IPS DF 6.9 (cell line): ENCODE results near the gene WDFY2.
"Not testable (repeated sequence)": the region's sequence is repeated elsewhere in the genome, so short reads cannot be mapped to it uniquely, and the experiment has no call there.

Experiments
- DNase-seq: peaks from one replicate; pipeline ENCODE4 v3.0.0-alpha.2; 2013; ENCODE audit warnings: low read depth, low spot score
- H3K27ac ChIP-seq: one replicate; pipeline ENCODE4 v1.5.1; 2013; ENCODE audit warnings: low read length, control low read depth
- H3K27me3 ChIP-seq: 2 replicates; pipeline ENCODE4 v1.6.1; 2013; ENCODE audit warnings: mild to moderate bottlenecking, low read length; ENCODE audit not compliant: control insufficient read depth, insufficient read depth
- H3K36me3 ChIP-seq: 2 replicates; pipeline ENCODE4 v1.6.1; 2013; ENCODE audit warnings: low read length; ENCODE audit not compliant: control insufficient read depth, insufficient read depth
- H3K4me1 ChIP-seq: 2 replicates; pipeline ENCODE4 v1.6.1; 2013; ENCODE audit warnings: low read length; ENCODE audit not compliant: control insufficient read depth, insufficient read depth
- H3K4me3 ChIP-seq: 2 replicates; pipeline ENCODE4 v1.5.1; 2013; ENCODE audit warnings: mild to moderate bottlenecking, low read length
- H3K9me3 ChIP-seq: 2 replicates; pipeline ENCODE4 v1.6.1; 2013; ENCODE audit warnings: low read length, inconsistent platforms; ENCODE audit not compliant: control insufficient read depth, insufficient read depth
- WGBS: extraction: QIAGEN DNeasy Blood & Tissue Kit; methylation state at CpG from one replicate; pipeline ENCODE4 v1.1.7; 2013; ENCODE audit warnings: mixed read lengths, missing lambda C conversion rate; ENCODE audit not compliant: insufficient read length, insufficient coverage; 5-methylcytosine and 5-hydroxymethylcytosine counted together

Gene WDFY2

GRCh38 chr13:51564252-51564651 is 20.0 kb upstream of the WDFY2 start:
- H3K27ac ChIP-seq, result no peak overlapping the region
- WGBS, result no CpG with 5 or more reads among the region's 3 CpGs

GRCh38 chr13:51564671-51565070 is 19.6 kb upstream of the WDFY2 start:
- Histone ChIP-seq H3K4me1 (no peaks in the 10 kb centered on the region), H3K9me3 (no peaks in the 10 kb centered on the region), H3K4me3 (no peak overlapping the region), H3K27me3 (no peaks in the 10 kb centered on the region), H3K36me3 (no peaks in the 10 kb centered on the region), H3K27ac (no peak overlapping the region)
- no CpG with 5 or more reads among the region's 1 CpG for WGBS
- DNase-seq, result no peak

More at GRCh38 chr13:51564252-51564651, 20.0 kb upstream of the WDFY2 start:
- Histone ChIP-seq H3K36me3 (no peaks in the 10 kb centered on the region), H3K4me3 (no peak overlapping the region), H3K27me3 (no peaks in the 10 kb centered on the region), H3K4me1 (no peaks in the 10 kb centered on the region), H3K9me3 (no peaks in the 10 kb centered on the region)
- no peak for DNase-seq

- not testable (repeated sequence) for H3K27ac ChIP-seq, H3K4me1 ChIP-seq, DNase-seq, H3K27me3 ChIP-seq, H3K9me3 ChIP-seq, H3K36me3 ChIP-seq, H3K4me3 ChIP-seq
- WGBS, result no CpG with 5 or more reads among the region's 4 CpGs
Measured at GRCh38 chr13:51569001-51569400, 15.3 kb upstream of the WDFY2 start.

GRCh38 chr13:51576754-51577153 is 7.5 kb upstream of the WDFY2 start:
- Histone ChIP-seq H3K27ac (no peak overlapping the region), H3K4me3 (no peak overlapping the region), H3K27me3 (no peaks in the 10 kb centered on the region), H3K4me1 (no peaks in the 10 kb centered on the region), H3K36me3 (no peaks in the 10 kb centered on the region), H3K9me3 (no peaks in the 10 kb centered on the region)
- no CpG with 5 or more reads among the region's 1 CpG for WGBS
- no peak for DNase-seq

- 100% methylated on average over 2 of the region's 4 CpGs for WGBS
- no peaks in the 10 kb centered on the region for H3K36me3 ChIP-seq
- no peaks in the 10 kb centered on the region for H3K4me1 ChIP-seq
- DNase-seq, result no peak
- H3K4me3 ChIP-seq, result no peak overlapping the region
- no peaks in the 10 kb centered on the region for H3K9me3 ChIP-seq
- no peak overlapping the region for H3K27ac ChIP-seq
- H3K27me3 ChIP-seq, result no peaks in the 10 kb centered on the region
Measured at GRCh38 chr13:51577690-51578089, 6.6 kb upstream of the WDFY2 start.

GRCh38 chr13:51579676-51580075 is 4.6 kb upstream of the WDFY2 start:
- Histone ChIP-seq H3K36me3 (no peaks in the 10 kb centered on the region), H3K4me3 (no peak overlapping the region), H3K27ac (no peak overlapping the region), H3K4me1 (no peaks in the 10 kb centered on the region; the same call in 1 of the 2 replicates), H3K9me3 (no peaks in the 10 kb centered on the region), H3K27me3 (no peaks in the 10 kb centered on the region)
- no peak for DNase-seq
- WGBS, result no CpG with 5 or more reads among the region's 7 CpGs

GRCh38 chr13:51581148-51581820 is 3.0 kb upstream of the WDFY2 start:
- Histone ChIP-seq H3K27ac (no peak overlapping the region), H3K4me1 (no peaks in the 10 kb centered on the region; the same call in 1 of the 2 replicates), H3K27me3 (no peaks in the 10 kb centered on the region), H3K36me3 (no peaks in the 10 kb centered on the region), H3K4me3 (no peak overlapping the region), H3K9me3 (no peaks in the 10 kb centered on the region)
- DNase-seq, result no peak
- WGBS, result no CpG with 5 or more reads among the region's 1 CpG

- no peaks in the 10 kb centered on the region for H3K9me3 ChIP-seq
- no peak for DNase-seq
- H3K36me3 ChIP-seq, result no peaks in the 10 kb centered on the region
- H3K27ac ChIP-seq, result no peak overlapping the region
- peak overlapping the region; percentile 76; the same call in 1 of the 2 replicates for H3K4me3 ChIP-seq
- WGBS, result no CpG with 5 or more reads among the region's 9 CpGs
- peaks cover 2% of the 10 kb centered on the region; the same call in 1 of the 2 replicates for H3K4me1 ChIP-seq
- H3K27me3 ChIP-seq, result no peaks in the 10 kb centered on the region
Measured at GRCh38 chr13:51583469-51583874, 790 bp upstream of the WDFY2 start.

GRCh38 chr13:51584731-51585672 is 740 bp downstream of the WDFY2 start:
- peak; percentile 41 for DNase-seq

GRCh38 chr13:51585696-51586095 is 1.4 kb downstream of the WDFY2 start:
- Histone ChIP-seq H3K9me3 (no peaks in the 10 kb centered on the region), H3K4me3 (peak overlapping the region; percentile 20; the same call in 1 of the 2 replicates), H3K27me3 (no peaks in the 10 kb centered on the region), H3K4me1 (peaks cover 3% of the 10 kb centered on the region; the same call in 1 of the 2 replicates), H3K27ac (no peak overlapping the region), H3K36me3 (no peaks in the 10 kb centered on the region)
- DNase-seq, result no peak
- WGBS, result no CpG with 5 or more reads among the region's 4 CpGs

More at GRCh38 chr13:51584731-51585672, 740 bp downstream of the WDFY2 start:
- Histone ChIP-seq H3K9me3 (no peaks in the 10 kb centered on the region), H3K27me3 (no peaks in the 10 kb centered on the region), H3K27ac (no peak overlapping the region), H3K36me3 (no peaks in the 10 kb centered on the region), H3K4me3 (peak overlapping the region; percentile 76), H3K4me1 (peaks cover 3% of the 10 kb centered on the region; the same call in 1 of the 2 replicates)
- whole genome bisulfite sequencing, result no CpG with 5 or more reads among the region's 53 CpGs
